Measurements from ENCODE around the gene SKIC8. TPM values are rescaled to one million over a fixed set of nuclear protein-coding genes. Genes with fewer than 3 reads are reported as not detected.

SKIC8 gene
- total RNA-seq, 1 donor from 2014 or later, result 43.6 TPM

DNA sequence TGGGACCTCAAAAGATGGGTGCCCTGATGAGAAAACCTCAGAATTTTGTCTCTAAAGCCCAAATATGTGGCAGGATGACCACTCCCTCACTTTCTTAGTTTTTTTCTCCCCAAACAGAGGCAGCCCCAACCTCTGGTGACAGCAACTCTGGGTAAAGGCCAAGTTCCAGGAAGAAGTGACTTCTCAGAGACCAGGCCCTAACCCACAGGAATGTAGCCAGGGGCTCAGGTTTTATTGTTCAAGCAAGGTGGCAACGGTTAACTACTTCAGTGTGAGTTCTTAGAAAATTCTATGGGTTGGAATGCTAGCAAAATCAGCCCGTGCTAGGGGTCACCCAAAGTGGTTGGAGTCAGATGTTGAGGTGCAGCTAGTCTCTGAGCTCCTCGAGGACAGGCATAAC lies 40.2 kb downstream of the SKIC8 start:
- no peak overlapping the region for H3K27ac ChIP-seq (ENCODE audit: low read depth, low read length)
- peaks cover 9% of the 10 kb centered on the region for H3K9me3 Mint-ChIP-seq (ENCODE audit: unreplicated experiment)
- DNase-seq (ENCODE audit: low read depth) (no peak), FAIRE-seq (no peak)
- no peak overlapping the region for H3K4me2 ChIP-seq (ENCODE audit: low read length)
- no peaks in the 10 kb centered on the region for H3K79me2 ChIP-seq (ENCODE audit: insufficient read depth, low read length)
- H3K4me3 ChIP-seq (ENCODE audit: insufficient read depth, low read depth, low read length), result no peak overlapping the region
- no peak overlapping the region for H3K4me3 Mint-ChIP-seq (ENCODE audit: unreplicated experiment)
- H4K20me1 ChIP-seq (ENCODE audit: insufficient read depth, low read length), result no peaks in the 10 kb centered on the region
- H3K36me3 Mint-ChIP-seq (ENCODE audit: low read depth, unreplicated experiment), result no peaks in the 10 kb centered on the region
- peaks cover 16% of the 10 kb centered on the region for H3K27me3 Mint-ChIP-seq (ENCODE audit: low read depth, unreplicated experiment)
- no peaks in the 10 kb centered on the region for H3K36me3 ChIP-seq (ENCODE audit: insufficient read depth, low read length)
- H3K9me3 ChIP-seq (ENCODE audit: insufficient read depth, low read depth, low read length), result no peaks in the 10 kb centered on the region
- no peaks in the 10 kb centered on the region for H3K4me1 ChIP-seq (ENCODE audit: insufficient read depth, low read length)
- no peak overlapping the region for H3K9ac ChIP-seq (ENCODE audit: low read length)
- no peaks in the 10 kb centered on the region for H3K27me3 ChIP-seq (ENCODE audit: insufficient read depth, low read length)
- no peaks in the 10 kb centered on the region for H3K4me1 Mint-ChIP-seq (ENCODE audit: low read depth, unreplicated experiment)
- H3K27ac Mint-ChIP-seq (ENCODE audit: unreplicated experiment), result no peak overlapping the region
- TF ChIP-seq EZH2 (IDR thresholded peaks at IDR 0.05; ENCODE audit: insufficient read depth, low read length) (no peak), CTCF (IDR thresholded peaks at IDR 0.05; ENCODE audit: insufficient read depth, low read depth, low read length) (no peak)
- H2AFZ ChIP-seq (ENCODE audit: low read depth, low read length), result no peak overlapping the region

- FAIRE-seq (no peak), DNase-seq (ENCODE audit: low read depth) (no peak)
Measured at GRCh38 chr15:78257681-78258080, 41.7 kb downstream of the SKIC8 start.

More at GRCh38 chr15:78257681-78258080, 41.7 kb downstream of the SKIC8 start:
- Histone ChIP-seq H3K36me3 (ENCODE audit: insufficient read depth, low read length) (no peaks in the 10 kb centered on the region), H4K20me1 (ENCODE audit: insufficient read depth, low read length) (no peaks in the 10 kb centered on the region), H2AFZ (ENCODE audit: low read depth, low read length) (no peak overlapping the region), H3K79me2 (ENCODE audit: insufficient read depth, low read length) (no peaks in the 10 kb centered on the region), H3K4me3 (ENCODE audit: insufficient read depth, low read depth, low read length) (no peak overlapping the region), H3K9ac (ENCODE audit: low read length) (no peak overlapping the region), H3K9me3 (ENCODE audit: insufficient read depth, low read depth, low read length) (no peaks in the 10 kb centered on the region), H3K4me1 (ENCODE audit: insufficient read depth, low read length) (no peaks in the 10 kb centered on the region), H3K27ac (ENCODE audit: low read depth, low read length) (no peak overlapping the region), H3K4me2 (ENCODE audit: low read length) (no peak overlapping the region), H3K27me3 (ENCODE audit: insufficient read depth, low read length) (no peaks in the 10 kb centered on the region)
- H3K27ac Mint-ChIP-seq (ENCODE audit: unreplicated experiment), result no peak overlapping the region
- no peaks in the 10 kb centered on the region for H3K36me3 Mint-ChIP-seq (ENCODE audit: low read depth, unreplicated experiment)
- H3K4me3 Mint-ChIP-seq (ENCODE audit: unreplicated experiment), result no peak overlapping the region
- peaks cover 11% of the 10 kb centered on the region for H3K27me3 Mint-ChIP-seq (ENCODE audit: low read depth, unreplicated experiment)
- H3K4me1 Mint-ChIP-seq (ENCODE audit: low read depth, unreplicated experiment), result no peaks in the 10 kb centered on the region
- no peak for TF ChIP-seq CTCF (IDR thresholded peaks at IDR 0.05; ENCODE audit: insufficient read depth, low read depth, low read length)
- TF ChIP-seq EZH2 (IDR thresholded peaks at IDR 0.05; ENCODE audit: insufficient read depth, low read length), result no peak
- peaks cover 9% of the 10 kb centered on the region for H3K9me3 Mint-ChIP-seq (ENCODE audit: unreplicated experiment)

Measured in astrocyte (in vitro differentiated cells and primary cell).